ENCODE data around the gene LYZL2.
"Not testable (repeated sequence)": the region's sequence is repeated elsewhere in the genome, so short reads cannot be mapped to it uniquely, and the experiment has no call there.

LYZL2 gene

DNA sequence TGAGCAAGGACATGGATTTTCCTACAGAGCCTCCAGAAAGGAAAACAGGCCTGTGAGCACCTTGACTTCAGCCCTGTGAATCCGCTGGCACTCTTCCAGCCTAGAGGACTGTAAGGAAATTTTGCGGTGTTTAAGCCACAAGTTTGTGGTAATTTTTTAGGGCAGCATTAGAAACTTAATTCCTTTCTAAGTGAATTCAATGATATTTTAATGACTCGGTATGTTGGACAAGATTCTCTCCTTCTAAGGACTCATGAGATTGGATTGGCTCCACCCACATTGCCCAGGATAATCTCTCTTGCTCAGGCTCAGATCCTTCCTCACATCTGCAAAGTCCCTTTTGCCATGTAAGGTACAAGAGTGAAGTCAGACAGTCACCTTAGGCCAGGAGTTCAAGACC lies 4.5 kb downstream of the LYZL2 start:
- Histone ChIP-seq H3K36me3 (replicated peaks) (no peaks in the 10 kb centered on the region), H3K4me3 (no peak overlapping the region), H3K4me1 (no peaks in the 10 kb centered on the region), H3K27me3 (ENCODE audit: low read depth) (no peaks in the 10 kb centered on the region), H3K9me3 (no peaks in the 10 kb centered on the region)
- in situ Hi-C loops (cut with MboI; ENCODE audit: low sequenced_read_pairs), result no loop called here
- no peak for DNase-seq (ENCODE audit: low spot score in 2 of 2)

DNA sequence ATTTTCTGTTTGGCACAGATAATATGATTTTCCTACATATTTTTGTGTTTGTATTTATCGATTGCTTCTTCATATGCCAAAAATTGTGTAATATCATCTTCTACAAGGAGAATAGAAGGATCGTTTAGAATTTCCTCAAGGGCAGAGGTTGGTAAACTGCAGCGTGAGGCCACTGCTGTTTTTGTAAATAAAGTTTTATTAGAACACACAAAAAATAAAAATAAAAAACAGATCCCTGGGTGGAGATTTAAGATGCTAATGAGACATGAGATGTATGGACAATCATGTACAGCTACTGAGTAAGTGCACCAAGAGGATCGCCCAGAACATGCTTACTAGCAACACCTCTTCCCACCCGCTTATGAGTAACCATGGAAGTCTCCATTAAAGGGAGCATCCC lies 9.6 kb downstream of the LYZL2 start:
- Histone ChIP-seq H3K4me3 (no peak overlapping the region), H3K36me3 (replicated peaks) (no peaks in the 10 kb centered on the region), H3K4me1 (no peaks in the 10 kb centered on the region), H3K9me3 (no peaks in the 10 kb centered on the region), H3K27me3 (ENCODE audit: low read depth) (no peaks in the 10 kb centered on the region; the same call in 1 of the 2 replicates)
- DNase-seq (ENCODE audit: low spot score in 2 of 2), result no peak
- in situ Hi-C loops (cut with MboI; ENCODE audit: low sequenced_read_pairs), result no loop called here

DNA sequence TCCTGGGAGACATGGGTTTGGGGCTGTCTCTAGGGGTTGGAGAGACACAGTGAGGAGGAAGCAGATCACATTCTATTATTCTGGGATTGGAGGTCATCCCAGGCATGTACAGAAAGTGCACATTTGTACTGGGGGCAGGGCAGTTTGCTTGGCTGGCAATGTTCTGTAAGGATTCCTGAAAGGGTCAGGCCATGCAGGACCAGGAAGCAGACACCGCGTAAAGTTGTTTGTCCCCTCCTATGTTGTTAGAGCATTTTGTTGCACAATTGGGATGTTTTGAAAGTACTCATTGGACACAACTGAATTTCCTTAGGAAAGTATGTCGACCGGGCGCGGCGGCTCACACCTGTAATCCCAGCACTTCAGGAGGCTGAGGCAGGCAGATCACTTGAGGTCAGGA lies 12.5 kb downstream of the LYZL2 start:
- DNase-seq (ENCODE audit: low spot score in 2 of 2), result no peak
- no peak overlapping the region for H3K4me3 ChIP-seq
- H3K27me3 ChIP-seq (ENCODE audit: low read depth), result no peaks in the 10 kb centered on the region; the same call in 1 of the 2 replicates
- no peaks in the 10 kb centered on the region for H3K9me3 ChIP-seq
- H3K4me1 ChIP-seq, result no peaks in the 10 kb centered on the region
- no peaks in the 10 kb centered on the region for H3K36me3 ChIP-seq (replicated peaks)
- in situ Hi-C loops (cut with MboI; ENCODE audit: low sequenced_read_pairs), result no loop called here

DNA sequence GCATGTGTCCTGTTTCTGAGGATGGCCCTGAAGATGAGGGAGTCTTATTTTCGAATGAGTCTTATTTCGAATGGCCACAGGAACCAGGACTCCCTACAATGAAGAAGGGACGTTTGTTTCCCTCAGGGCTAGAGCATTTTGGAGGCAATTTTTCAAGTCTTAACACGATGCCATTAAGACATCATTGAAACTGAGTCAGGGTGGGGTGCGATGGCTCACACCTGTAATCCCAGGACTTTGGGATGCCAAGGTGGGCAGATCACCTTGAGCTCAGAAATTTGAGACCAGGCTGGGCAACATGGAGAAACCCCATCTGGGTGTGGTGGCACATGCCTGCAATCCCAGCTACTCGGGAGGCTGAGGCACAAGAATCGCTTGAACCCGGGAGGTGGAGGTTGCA lies 18.5 kb downstream of the LYZL2 start:
- in situ Hi-C loops (cut with MboI; ENCODE audit: low sequenced_read_pairs); H3K4me3 ChIP-seq; H3K36me3 ChIP-seq (replicated peaks); H3K27me3 ChIP-seq (ENCODE audit: low read depth); H3K4me1 ChIP-seq; H3K9me3 ChIP-seq; DNase-seq (ENCODE audit: low spot score in 2 of 2): not testable (repeated sequence)

DNA sequence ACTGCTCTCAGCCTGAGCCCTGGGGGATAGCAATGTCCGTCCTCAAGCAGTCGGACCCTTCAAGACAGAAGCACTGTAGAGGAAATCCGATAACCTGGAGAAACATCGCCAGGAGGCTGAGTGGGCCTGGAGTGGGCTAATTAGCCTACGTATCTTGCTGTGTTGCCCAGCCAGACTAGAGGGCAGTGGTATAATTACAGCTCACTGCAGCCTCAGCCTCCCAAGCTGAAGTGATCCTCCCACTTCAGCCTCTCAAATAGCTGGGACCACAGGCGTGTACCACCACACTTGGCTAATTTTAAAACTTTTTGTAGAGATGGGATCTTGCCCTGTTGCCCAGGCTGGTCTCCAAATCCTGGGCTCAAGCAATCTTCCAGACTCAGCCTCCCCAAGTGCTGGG lies 21.7 kb downstream of the LYZL2 start:
- Histone ChIP-seq H3K27me3 (ENCODE audit: low read depth) (no peaks in the 10 kb centered on the region), H3K4me1 (no peaks in the 10 kb centered on the region), H3K9me3 (no peaks in the 10 kb centered on the region), H3K4me3 (no peak overlapping the region), H3K36me3 (replicated peaks) (no peaks in the 10 kb centered on the region)
- in situ Hi-C loops (cut with MboI; ENCODE audit: low sequenced_read_pairs), result no loop called here
- DNase-seq (ENCODE audit: low spot score in 2 of 2), result no peak

GRCh38 chr10:30606313-30606712 lies 23.2 kb downstream of the LYZL2 start:
- H3K9me3 ChIP-seq, result no peaks in the 10 kb centered on the region
- DNase-seq (ENCODE audit: low spot score in 2 of 2), result no peak
- in situ Hi-C loops (cut with MboI; ENCODE audit: low sequenced_read_pairs), result no loop called here
- H3K36me3 ChIP-seq (replicated peaks), result no peaks in the 10 kb centered on the region
- H3K4me1 ChIP-seq, result no peaks in the 10 kb centered on the region
- no peak overlapping the region for H3K4me3 ChIP-seq
- no peaks in the 10 kb centered on the region for H3K27me3 ChIP-seq (ENCODE audit: low read depth)

DNA sequence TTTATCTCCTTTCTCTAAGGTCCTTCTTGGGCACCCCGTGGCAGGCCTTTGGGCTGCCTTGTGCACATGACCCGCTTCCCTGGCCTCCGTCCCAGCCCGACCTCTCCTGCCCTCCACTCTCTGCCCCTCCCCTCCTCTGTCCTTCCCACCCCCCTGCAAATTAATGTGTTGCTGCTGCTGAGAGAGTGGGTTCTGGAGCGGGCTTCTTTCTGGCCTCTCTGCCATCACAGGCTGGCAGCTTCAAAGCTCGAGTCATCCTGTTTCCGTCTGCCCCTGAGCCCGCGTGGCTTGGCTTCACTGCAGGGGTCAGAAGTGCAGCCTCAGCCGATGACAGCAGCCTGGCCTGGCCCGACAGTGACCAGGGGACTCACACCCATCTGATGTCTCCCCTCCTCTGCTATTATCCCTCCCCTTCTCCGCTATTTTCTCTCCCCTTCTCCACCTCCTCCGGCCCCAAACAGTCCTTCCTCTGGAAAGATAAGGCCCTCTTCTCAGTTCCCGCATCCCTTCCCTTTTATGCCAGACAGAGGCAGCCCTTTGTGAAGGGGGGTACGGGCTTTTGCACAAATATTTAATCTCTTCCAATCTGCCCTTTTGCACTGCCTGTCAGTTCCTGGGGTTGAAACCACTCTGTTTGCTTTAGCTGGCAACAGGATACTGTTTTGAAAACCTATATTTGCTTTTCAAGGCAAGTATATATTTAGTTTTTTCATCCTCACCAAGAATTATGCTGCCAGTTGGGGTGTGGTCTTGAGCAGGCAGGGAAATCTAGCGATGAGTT lies 24.0 kb downstream of the LYZL2 start:
- DNase-seq (ENCODE audit: low spot score in 2 of 2); H3K27me3 ChIP-seq (ENCODE audit: low read depth); H3K36me3 ChIP-seq (replicated peaks); H3K9me3 ChIP-seq; in situ Hi-C loops (cut with MboI; ENCODE audit: low sequenced_read_pairs); H3K4me1 ChIP-seq; H3K4me3 ChIP-seq: not testable (repeated sequence)

DNA sequence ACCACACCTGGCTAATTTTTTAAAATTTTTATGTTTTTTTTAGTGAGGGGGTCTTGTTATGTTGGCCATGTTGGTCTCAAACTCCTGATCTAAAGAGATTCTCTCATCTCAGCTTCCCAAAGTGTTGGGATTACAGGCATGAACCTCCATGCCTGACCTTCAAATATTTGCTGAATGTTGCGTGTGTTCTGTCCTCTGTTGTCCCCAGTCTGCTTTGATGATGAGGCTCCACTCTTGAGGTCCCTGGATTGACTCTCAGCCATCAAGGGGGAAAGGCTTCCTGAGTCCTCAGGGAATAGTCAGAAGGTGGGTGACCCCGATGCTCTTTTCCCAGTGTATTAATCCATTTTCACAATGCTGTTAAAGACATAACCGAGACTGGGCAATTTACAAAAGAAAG lies 26.0 kb downstream of the LYZL2 start:
- Histone ChIP-seq H3K27me3 (ENCODE audit: low read depth) (no peaks in the 10 kb centered on the region), H3K9me3 (no peaks in the 10 kb centered on the region), H3K4me3 (no peak overlapping the region), H3K36me3 (replicated peaks) (no peaks in the 10 kb centered on the region), H3K4me1 (no peaks in the 10 kb centered on the region)
- DNase-seq (ENCODE audit: low spot score in 2 of 2), result no peak
- in situ Hi-C loops (cut with MboI; ENCODE audit: low sequenced_read_pairs), result no loop called here

DNA sequence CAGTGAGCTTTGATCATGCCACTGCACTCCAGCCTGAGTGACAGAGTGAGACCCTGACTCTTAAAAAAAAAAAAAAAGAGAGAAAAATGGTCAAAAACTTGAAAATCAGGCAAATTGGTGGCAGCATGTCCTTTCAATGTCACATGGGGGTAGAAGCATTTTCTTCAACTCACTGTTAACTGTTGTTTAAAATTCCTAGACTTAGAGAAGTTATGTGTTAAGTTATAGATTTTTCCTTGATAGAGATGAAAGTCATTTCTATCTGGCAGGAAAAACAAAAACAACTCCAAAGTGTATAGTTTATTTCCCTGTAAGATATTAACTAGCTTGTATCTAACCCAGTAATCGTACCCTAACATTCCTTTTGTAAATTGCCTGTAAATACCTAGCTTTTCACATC lies 26.8 kb downstream of the LYZL2 start:
- no peak for DNase-seq (ENCODE audit: low spot score in 2 of 2)
- Histone ChIP-seq H3K4me1 (no peaks in the 10 kb centered on the region), H3K9me3 (no peaks in the 10 kb centered on the region), H3K4me3 (no peak overlapping the region), H3K36me3 (replicated peaks) (no peaks in the 10 kb centered on the region), H3K27me3 (ENCODE audit: low read depth) (no peaks in the 10 kb centered on the region)
- in situ Hi-C loops (cut with MboI; ENCODE audit: low sequenced_read_pairs), result no loop called here

GRCh38 chr10:30600005-30600404 lies 29.5 kb downstream of the LYZL2 start:
- DNase-seq (ENCODE audit: low spot score in 2 of 2), result no peak
- in situ Hi-C loops (cut with MboI; ENCODE audit: low sequenced_read_pairs), result no loop called here
- H3K27me3 ChIP-seq (ENCODE audit: low read depth), result no peaks in the 10 kb centered on the region

DNA sequence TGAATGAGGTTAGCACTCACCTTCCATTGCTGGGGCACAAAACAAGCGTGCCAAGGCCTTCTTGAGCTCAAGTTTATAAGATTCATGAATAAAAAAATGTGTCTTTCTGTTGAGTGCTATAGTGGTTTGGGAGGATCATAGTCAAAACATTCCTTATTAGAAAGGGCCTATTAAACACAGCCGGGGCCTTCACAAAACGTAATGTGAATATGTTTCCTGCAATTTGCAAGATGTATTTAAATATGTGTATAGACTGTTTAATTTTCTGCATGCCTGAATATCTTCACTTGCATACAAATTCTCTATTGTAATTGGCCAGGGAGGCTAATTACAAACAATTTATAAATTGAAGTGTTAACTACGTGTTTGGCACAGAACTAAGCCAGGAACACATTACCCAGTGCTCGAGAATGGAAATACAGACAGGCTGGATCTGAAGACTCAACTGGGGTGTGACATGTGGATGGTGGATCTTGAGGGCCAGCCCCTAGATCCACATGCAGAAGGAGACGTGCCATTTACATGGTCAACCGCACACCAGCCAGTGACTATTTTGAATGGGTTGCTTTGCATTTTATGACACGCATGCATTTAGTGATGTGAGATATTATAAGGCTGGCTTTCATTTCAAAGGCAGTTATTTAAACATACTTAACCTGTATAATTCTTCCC lies 31.3 kb downstream of the LYZL2 start:
- no peak overlapping the region for H3K4me3 ChIP-seq
- no peaks in the 10 kb centered on the region for H3K9me3 ChIP-seq
- peaks cover 3% of the 10 kb centered on the region; the same call in 1 of the 2 replicates for H3K4me1 ChIP-seq
- in situ Hi-C loops (cut with MboI; ENCODE audit: low sequenced_read_pairs), result loop anchor here (25.0 kb wide), 1 partner anchor 611 kb away; no protein-coding TSS in a partner anchor
- no peak for DNase-seq (ENCODE audit: low spot score in 2 of 2)
- no peaks in the 10 kb centered on the region for H3K36me3 ChIP-seq (replicated peaks)
- H3K27me3 ChIP-seq (ENCODE audit: low read depth), result no peaks in the 10 kb centered on the region

More at GRCh38 chr10:30600005-30600404, 29.5 kb downstream of the LYZL2 start:
- Histone ChIP-seq H3K36me3 (replicated peaks) (no peaks in the 10 kb centered on the region), H3K9me3 (no peaks in the 10 kb centered on the region), H3K4me1 (no peaks in the 10 kb centered on the region), H3K4me3 (no peak overlapping the region)

GRCh38 chr10:30597433-30597824 lies 32.1 kb downstream of the LYZL2 start:
- not testable (repeated sequence) for H3K4me3 ChIP-seq; H3K36me3 ChIP-seq (replicated peaks); H3K4me1 ChIP-seq; H3K27me3 ChIP-seq (ENCODE audit: low read depth); DNase-seq (ENCODE audit: low spot score in 2 of 2); H3K9me3 ChIP-seq
- in situ Hi-C loops (cut with MboI; ENCODE audit: low sequenced_read_pairs), result loop anchor here (25.0 kb wide), 1 partner anchor 610 kb away; no protein-coding TSS in a partner anchor

DNA sequence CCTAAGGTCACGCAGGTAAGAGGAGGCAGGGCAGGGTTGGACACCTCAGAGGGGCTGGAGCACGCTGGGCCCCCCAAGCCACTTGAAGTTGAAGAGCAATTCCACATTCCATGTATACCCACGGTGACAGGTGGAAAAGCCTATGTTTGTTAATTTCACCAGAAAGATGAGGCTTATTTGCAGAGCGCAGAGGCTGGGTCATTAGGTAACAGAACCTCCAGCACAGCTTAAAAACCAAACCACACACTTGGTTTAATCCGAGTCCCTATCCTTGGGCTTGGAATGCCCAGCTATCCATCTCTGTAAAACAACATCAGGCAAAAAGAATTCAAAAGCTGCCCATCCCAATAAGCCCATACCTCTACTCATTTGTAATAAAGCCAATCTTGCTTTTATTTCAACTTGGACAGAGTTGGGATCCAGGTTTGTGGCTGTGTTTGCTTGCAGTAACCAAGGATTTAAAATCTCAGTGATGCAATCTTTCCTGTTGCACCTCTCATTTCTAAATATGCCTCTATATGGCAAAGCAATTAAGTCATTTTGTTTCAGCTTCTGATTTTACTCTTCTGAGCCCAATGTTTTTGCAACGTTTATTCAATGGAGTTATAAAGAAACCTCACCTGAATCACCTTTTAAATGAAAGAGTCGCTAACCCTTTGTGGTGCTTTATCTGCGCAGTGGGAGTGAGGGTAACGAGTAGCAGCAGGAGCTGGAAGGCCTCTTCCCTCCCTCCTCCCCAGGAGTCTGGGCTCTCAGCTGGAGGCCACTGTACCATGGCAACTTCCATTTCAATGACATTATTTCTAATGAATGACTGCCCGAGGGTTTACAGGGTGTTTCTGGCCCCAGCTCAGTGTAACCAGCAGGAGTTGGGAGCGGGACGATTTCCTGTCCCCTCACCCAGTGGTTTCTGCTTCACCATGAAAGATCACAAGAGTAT lies 32.8 kb downstream of the LYZL2 start:
- not testable (repeated sequence) for DNase-seq (ENCODE audit: low spot score in 2 of 2); H3K4me3 ChIP-seq; H3K9me3 ChIP-seq; H3K27me3 ChIP-seq (ENCODE audit: low read depth); H3K36me3 ChIP-seq (replicated peaks); H3K4me1 ChIP-seq
- in situ Hi-C loops (cut with MboI; ENCODE audit: low sequenced_read_pairs), result loop anchor here (25.0 kb wide), 1 partner anchor 609 kb away; no protein-coding TSS in a partner anchor

Data from HAP-1 (cell line).